Suppressor macrophage (primary cell): ENCODE results near the gene B9D2.
"Not testable (repeated sequence)": the region's sequence is repeated elsewhere in the genome, so short reads cannot be mapped to it uniquely, and the experiment has no call there.

Source experiments
- DNase-seq, 4 experiments: peaks; one replicate each; pipeline ENCODE4 v3.0.0-alpha.2; 2020 to 2022

B9D2 gene

DNA sequence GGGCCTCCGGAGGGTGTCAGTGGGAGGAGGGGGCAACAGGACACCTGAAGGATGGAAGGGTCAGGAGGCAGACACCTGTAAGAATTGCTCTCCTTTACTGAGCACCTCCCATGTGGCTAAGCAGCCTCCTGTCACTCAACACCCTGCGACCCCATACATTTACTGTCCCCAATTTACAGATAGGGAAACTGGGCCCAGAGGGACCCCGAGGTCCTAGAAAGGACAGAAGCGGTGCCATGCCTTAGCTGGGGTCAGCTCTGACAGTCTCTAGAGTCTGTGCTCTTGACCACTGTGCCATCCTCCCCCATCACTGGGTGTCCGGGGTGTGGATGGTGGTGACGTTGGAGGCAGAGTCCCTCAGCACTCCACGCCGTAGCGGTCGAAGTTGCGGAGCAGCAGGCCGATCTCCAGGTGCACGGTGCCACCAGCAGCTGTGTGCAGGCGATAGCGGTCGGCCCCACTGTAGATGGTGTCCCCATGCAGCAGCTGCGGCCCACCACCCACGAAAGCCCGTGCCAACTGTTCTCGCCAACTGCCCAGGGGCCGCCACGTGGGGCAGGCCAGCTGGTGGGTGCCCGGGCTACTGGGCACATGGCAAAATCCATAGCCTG, 9.5 kb downstream of the B9D2 start:
- no peak for DNase-seq

- peak; percentile 93 to 99 (median 96) for DNase-seq
These were observed 10.2 kb downstream of the B9D2 start, which contains the start of gene TGFB1 for GRCh38 chr19:41353466-41354342. Gene TGFB1 (minus strand): TSS chr19:41353922. CDS start chr19:41353044, 878 bp downstream.

GRCh38 chr19:41352609-41353465, 11.1 kb downstream of the B9D2 start:
- DNase-seq: peak; percentile 75 to 91 (median 78)

DNA sequence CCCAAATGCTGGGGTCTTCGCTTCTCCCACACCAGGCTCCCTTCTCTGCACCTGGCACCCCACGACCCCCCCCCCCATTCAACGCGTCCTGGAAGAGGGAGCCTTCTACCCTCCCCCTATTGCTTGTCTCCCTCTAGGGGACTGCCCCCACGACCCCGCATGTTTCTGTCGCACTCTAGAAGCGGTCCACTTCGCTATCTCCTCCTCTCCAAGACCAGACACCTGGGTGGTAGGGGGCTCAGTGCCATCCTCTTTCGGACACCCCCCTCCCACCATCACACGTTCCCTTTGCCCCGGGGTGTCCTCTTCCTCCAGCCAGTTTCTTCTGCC, 11.7 kb downstream of the B9D2 start:
- no peak for DNase-seq

DNA sequence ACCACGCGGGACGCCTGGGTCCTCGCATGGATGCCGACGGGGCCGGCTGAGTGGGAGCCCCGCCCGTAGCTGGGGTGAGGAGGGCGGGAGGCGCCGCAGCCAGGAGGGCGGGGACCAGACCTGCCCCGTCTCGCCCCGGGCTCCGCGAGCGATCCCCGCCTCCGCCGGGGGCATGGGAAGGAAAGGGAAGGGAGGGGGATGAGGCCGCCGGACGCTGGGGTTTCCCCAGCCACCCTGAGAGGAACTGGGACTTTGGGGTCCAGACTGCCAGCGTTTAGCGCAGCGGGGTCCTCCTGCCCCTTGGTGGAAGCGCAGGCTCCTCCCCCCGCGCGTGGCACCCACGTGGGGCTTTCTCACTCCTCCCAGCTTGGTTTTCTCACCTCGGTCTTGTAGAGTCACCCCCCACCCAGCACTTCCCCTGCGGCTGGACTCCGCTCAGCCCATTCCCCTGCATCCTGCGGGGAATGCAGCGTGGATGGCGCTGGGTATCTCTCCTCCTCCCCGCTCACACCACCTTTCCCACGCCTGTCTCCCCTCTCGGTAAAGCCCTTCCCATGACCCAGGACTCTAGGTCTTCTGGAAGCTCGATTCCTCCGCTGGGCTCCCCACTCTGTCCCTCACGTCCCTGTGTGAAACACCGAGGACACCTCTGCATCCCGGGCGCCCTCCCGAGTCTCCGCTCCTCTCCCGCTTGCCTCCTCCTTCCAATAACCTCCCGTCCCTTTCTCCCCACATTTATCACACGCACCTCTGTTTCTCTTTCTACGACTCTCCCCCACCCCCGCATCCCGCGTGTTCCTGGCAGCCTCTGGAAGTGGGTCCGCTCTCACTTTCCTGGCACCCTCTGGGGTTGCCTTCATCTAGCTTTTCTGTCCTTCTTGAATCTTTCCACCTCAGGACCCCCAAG, 12.4 kb downstream of the B9D2 start:
- peak; percentile 80 to 90 (median 85) for DNase-seq

GRCh38 chr19:41350735-41351338, 13.1 kb downstream of the B9D2 start:
- DNase-seq: peak in 2 of 4 experiments; percentile 10 to 12

DNA sequence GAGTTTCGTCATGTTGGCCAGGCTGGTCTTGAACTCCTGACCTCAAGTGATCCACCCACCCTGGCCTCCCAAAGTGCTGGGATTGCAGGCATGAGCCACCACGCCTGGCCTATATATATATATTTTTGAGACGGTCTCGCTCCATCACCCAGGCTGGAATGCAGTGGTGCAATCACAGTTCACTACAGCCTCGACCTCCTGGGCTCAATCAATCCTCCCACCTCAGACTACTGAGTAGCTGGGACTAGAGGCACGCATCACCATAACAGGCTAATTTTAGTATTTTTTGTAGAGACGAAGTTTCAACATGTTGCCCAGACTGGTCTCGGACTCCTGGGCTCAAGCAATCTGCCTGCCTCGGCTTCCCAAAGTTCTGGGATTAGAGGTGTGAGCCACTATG, 17.0 kb downstream of the B9D2 start:
- not testable (repeated sequence) for DNase-seq

- no peak for DNase-seq
These were observed 19.8 kb downstream of the B9D2 start for GRCh38 chr19:41344162-41344561.

GRCh38 chr19:41341669-41342490, 22.1 kb downstream of the B9D2 start:
- DNase-seq: peak in 3 of 4 experiments; percentile 56 to 57 (median 56)

GRCh38 chr19:41339936-41340335, 24.0 kb downstream of the B9D2 start:
- no peak for DNase-seq

DNA sequence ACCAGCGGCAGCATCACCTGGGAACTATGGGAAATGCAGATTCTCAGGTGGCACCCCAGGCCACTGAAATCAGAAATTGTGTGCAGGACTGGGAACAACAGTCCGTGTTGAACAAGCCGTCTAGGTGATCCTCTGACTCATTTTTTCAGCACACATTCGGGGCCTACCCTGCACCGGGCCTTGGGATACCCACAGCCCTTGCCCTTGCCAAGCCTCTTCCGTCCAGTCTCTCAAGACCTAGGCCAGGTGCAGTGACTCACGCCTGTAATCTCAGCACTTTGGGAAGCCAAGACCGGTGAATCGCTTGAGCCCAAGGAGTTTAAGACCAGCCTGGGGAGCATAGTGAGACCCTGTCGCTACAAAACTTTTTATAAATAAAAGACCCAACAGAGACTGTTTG, 28.5 kb downstream of the B9D2 start:
- DNase-seq: no peak

DNA sequence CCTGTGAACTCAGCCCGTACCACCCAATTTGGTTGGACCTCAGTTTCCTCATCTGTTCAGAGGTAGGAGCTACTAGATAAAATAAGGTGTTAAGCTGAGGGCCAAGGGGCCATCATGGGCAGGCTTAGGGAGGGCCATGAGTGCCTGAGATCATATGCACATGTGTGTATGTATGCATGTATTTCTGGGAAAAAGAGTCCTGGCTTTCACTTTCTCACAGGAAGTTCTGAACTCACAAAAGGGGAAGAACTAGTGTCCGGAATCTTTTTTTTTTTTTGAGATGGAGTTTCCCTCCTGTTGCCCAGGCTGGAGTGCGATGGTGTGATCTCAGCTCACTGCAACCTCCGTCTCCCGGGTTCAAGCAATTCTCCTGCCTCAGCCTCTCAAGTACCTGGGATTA, 29.2 kb downstream of the B9D2 start:
- DNase-seq: peak; percentile 53 to 90 (median 76)

- no peak for DNase-seq
These were observed 31.5 kb downstream of the B9D2 start for GRCh38 chr19:41332468-41332867.

- no peak for DNase-seq
These were observed 31.9 kb downstream of the B9D2 start for GRCh38 chr19:41332000-41332399.

GRCh38 chr19:41330946-41331678, 32.8 kb downstream of the B9D2 start:
- DNase-seq: no peak

GRCh38 chr19:41330481-41330880, 33.5 kb downstream of the B9D2 start:
- DNase-seq: no peak

DNA sequence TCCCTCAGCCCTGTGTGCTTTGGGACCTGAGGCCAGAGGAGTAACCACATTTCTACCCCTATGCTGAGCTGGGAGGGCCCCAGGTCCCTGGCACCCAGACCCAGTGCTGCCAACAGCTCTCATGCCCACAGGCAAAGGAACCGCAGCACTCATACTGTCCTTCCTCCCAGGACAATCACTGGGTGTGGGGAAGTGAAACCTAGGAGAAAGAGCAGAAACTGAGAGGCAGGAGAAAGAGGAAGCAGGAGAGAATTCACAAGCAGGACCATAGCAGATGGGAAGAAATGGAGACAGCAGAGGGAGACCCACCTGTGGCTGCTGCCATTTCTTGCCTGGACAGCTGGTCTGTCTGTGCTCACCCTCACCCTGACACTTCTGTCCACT, 35.1 kb downstream of the B9D2 start:
- DNase-seq: peak; percentile 83 to 93 (median 90)

- peak in 3 of 4 experiments; percentile 60 to 71 (median 67) for DNase-seq
These were observed 35.6 kb downstream of the B9D2 start for GRCh38 chr19:41328157-41328841.

GRCh38 chr19:41327576-41328156, 36.3 kb downstream of the B9D2 start:
- DNase-seq: peak; percentile 95 to 98 (median 97)
